ENCODE results near the gene CYTIP.

- no peak for TF ChIP-seq CTCF (IDR thresholded peaks at IDR 0.05; ENCODE audit: insufficient read depth, low read length, poor library complexity, severe bottlenecking)
- no peak for TF ChIP-seq EZH2phosphoT487 (conservative IDR thresholded peaks at IDR 0.05; ENCODE audit: low read length)
Observed at GRCh38 chr2:157488877-157489276, 45.0 kb upstream of the CYTIP start.
